ENCODE measurements around the gene CTPS2. TPM values are rescaled to one million over a fixed set of nuclear protein-coding genes. Genes with fewer than 3 reads are reported as not detected.
A peak's percentile ranks its signal among the peaks of the same experiment; 100 is the strongest.

CTPS2 gene
- total RNA-seq, 1 donor from 2014 or later = 4.9 TPM

DNA sequence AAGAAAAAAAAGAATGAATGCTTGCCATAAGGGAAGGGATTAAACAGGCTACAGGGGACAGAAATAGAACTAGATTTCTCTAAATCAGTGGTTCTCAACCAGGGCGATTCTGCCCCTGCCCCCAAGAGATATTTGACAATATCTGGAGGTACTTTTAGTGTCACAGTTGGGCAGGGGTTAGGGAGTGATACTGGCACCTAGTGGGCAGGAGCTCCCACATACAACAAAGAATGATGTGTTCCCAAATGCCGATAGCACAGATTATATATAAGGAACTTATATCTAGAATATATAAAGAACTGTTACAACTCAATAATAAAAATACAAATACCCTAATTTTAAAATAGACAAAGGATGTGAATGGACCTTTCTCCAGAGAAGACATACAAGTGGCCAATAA lies 47.8 kb downstream of the CTPS2 start:
- ATAC-seq (no peak), DNase-seq (ENCODE audit: missing footprints) (no peak)
- intact Hi-C loops (cut with DNase I) = loop anchor here (2.0 kb wide), 2 partner anchors 228 to 542 kb away; partner anchors contain the start of gene GRPR

DNA sequence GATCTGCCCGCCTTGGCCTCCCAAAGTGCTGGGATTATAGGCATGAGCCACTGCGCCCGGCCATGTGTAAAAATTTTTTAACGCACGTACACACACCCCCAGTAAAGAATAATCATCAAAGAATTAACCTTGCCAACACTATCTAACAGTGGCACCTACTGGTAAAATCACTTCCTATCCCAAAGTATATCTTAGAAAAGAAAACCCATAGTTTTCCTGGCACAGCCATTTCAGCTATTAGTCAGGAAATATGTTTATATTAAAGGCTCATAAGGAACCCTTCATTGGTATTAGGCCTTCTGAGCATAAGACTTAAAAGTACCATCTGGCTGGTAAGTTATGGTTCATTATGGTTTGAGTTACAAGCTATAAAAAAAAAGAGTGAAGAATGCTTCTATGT lies 48.4 kb downstream of the CTPS2 start:
- ATAC-seq (peak; percentile 37), DNase-seq (ENCODE audit: missing footprints) (no peak)
- intact Hi-C loops (cut with DNase I) = loop anchor here (2.0 kb wide), 2 partner anchors 227 to 541 kb away; partner anchors contain the start of gene GRPR

GRCh38 chrX:16662402-16662801 lies 50.1 kb downstream of the CTPS2 start:
- DNase-seq (ENCODE audit: missing footprints) (no peak), ATAC-seq (no peak)
- intact Hi-C loops (cut with DNase I) = no loop called here

DNA sequence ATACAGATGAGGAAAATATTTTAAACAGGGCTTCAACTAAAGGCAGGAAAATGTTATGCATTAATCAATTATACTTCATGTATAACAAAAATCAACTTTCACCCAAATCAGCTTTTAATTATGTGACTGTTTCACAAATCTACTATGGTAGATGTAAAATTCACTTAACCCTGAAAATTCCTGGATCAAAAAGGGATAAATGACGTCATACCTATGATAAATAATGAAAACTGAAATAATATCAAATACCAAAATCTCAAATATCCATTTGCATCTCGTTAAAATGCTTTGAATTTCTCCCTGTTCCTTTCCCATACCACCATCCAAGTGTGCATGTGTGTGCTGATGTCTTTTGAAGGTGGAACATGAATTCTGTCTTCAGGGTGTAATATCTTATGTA lies 51.0 kb downstream of the CTPS2 start:
- DNase-seq (ENCODE audit: missing footprints) = no peak
- intact Hi-C loops (cut with DNase I) = no loop called here
- ATAC-seq = no peak

DNA sequence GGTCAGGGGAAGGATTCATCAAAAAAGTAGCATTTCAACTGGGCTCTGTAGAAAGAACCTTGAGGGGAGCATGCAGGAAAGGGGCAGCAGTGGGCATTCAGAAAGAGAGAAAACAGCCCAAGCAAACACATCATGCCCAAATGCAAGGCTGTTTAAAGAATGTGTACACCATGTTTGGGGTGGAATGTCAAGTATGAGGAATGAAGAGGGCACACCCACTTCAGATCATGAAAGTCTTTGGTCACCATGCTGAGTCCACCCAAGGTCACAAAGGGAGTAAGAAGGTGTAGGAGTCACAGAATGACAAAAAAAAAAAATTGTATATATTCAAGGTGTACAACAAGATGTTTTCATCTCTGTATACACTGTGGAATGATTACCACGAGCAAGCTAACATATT lies 53.1 kb downstream of the CTPS2 start:
- DNase-seq (ENCODE audit: missing footprints) (no peak), ATAC-seq (no peak)
- intact Hi-C loops (cut with DNase I) = no loop called here

DNA sequence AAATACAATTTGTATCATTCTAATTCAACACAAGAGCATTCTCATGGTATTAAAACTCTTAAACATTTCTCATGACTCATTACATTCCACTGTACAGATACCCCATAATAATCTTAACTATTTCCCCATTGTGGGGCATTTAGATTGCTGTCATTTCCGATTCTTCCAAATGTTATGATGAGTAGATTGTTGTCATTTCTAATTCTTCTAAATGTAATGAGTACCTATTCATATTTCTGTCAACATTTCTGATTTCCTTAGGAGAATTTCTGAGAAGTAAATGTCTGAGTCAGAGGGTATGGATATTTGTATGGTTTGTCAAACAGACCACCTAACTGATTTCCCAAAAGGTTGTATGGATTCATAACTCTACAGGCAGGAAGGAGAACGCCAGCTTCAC lies 54.2 kb downstream of the CTPS2 start:
- intact Hi-C loops (cut with DNase I) = no loop called here
- no peak for ATAC-seq
- no peak for DNase-seq (ENCODE audit: missing footprints)

DNA sequence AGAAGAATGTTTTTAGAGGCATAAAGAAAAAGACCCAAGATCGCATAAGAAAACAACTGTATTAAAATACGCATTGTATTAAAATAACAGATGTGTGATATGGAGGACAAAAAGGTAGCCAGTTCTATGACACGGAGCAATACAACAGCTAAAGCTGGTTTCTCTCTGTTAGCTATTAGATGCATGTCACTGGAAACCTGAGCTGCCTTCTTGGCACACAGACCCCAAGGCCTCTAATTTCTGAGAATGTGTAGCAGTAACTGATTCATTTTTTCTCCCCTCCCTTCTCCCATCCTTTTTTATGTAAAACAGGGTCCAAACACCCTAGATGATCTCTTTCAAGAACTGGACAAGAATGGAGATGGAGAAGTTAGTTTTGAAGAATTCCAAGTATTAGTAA lies 58.4 kb downstream of the CTPS2 start:
- no peak for DNase-seq (ENCODE audit: missing footprints)
- intact Hi-C loops (cut with DNase I) = no loop called here
- no peak for ATAC-seq

GRCh38 chrX:16653424-16653823 lies 59.0 kb downstream of the CTPS2 start:
- ATAC-seq = no peak
- DNase-seq (ENCODE audit: missing footprints) = no peak

GRCh38 chrX:16651391-16652024 lies 61.0 kb downstream of the CTPS2 start:
- intact Hi-C loops (cut with DNase I) = no loop called here
- no peak for ATAC-seq
- no peak for DNase-seq (ENCODE audit: missing footprints)

More at GRCh38 chrX:16653424-16653823, 59.0 kb downstream of the CTPS2 start:
- intact Hi-C loops (cut with DNase I) = no loop called here

- intact Hi-C loops (cut with DNase I) = no loop called here
- ATAC-seq (no peak), DNase-seq (ENCODE audit: missing footprints) (no peak)
Observed at GRCh38 chrX:16649858-16650257, 62.6 kb downstream of the CTPS2 start, which contains the start of gene S100G. TSS of gene S100G (plus strand) at chrX:16650158. CDS start at chrX:16651007, 849 bp downstream.

DNA sequence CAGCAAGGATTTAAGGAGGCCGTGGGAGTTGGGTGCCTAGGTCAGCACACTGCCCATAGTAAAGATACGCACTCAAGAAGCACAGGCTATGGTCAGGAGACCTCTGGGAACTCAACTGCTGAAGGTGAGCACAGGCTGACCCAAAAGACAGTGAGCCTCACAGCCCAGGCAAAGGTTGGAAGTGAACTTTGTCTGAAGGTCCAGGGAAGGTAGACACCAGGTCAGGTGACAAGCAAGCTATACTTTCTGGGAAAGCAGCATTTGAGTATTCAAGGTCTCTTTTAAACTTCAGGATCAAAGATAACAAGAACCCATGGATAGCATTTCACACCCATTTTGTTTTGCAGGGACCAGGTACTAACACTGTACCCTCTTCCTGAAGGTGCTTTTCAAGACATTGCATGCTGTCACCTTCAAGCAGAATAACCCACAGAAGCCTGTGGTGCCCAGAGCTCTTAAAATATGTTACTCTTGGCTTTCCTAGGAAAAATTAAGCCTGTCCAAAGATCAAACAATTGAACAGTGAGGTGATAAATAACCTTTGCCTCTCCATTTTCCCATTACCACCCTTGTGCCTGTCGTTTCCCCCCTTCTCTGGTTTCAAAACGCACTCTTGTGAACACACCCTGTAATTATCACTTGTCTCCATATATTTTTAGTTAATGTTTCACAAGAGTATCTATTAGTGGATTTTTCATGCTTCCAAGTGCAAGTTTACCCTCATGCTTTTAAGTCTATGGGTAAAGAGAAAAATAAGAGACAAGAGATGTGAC lies 65.9 kb downstream of the CTPS2 start:
- DNase-seq (ENCODE audit: missing footprints) = no peak
- intact Hi-C loops (cut with DNase I) = no loop called here
- no peak for ATAC-seq

GRCh38 chrX:16643176-16643575 lies 69.3 kb downstream of the CTPS2 start:
- intact Hi-C loops (cut with DNase I) = no loop called here
- no peak for ATAC-seq

DNA sequence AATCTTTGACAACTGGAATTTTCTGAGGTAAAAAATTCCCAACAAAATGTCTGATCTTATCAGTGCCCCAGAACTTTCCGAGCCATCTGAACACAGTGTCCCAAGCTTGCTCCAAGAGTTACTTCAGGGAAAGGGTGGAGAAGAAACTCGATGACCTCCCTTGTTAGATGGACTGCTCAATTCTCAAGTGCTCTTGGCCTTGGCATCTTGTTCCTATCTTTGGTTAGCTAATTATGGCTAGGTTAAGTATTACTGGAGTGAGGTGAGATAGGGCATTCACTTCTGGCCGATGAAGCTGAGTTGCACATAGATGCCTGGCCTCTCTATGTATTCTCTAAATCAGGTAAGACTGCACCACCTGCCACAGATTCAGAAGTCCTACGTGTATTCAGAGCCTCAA lies 71.6 kb downstream of the CTPS2 start:
- intact Hi-C loops (cut with DNase I) = no loop called here
- ATAC-seq (no peak), DNase-seq (ENCODE audit: missing footprints) (no peak)

More at GRCh38 chrX:16643176-16643575, 69.3 kb downstream of the CTPS2 start:
- DNase-seq (ENCODE audit: missing footprints) = no peak

DNA sequence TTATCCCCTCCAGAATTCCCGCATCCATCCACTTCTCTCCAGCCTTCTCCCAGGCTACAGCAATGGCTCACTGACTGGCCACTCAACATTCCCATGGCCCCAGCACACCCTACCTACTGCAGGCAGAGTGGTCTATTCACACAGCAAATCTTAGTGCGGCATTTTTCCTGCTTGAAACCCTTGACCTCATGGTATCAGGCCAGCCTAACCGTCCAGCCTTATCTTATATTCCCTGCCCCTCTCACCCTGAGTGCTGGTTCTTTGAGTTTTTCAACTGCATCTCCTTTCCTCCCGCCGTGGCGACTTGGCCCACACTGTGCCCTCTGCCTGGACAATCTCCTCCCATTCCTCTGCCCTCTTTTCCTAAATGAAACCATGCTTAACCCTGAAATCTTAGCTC lies 72.5 kb downstream of the CTPS2 start:
- DNase-seq (ENCODE audit: missing footprints) (no peak), ATAC-seq (no peak)

DNA sequence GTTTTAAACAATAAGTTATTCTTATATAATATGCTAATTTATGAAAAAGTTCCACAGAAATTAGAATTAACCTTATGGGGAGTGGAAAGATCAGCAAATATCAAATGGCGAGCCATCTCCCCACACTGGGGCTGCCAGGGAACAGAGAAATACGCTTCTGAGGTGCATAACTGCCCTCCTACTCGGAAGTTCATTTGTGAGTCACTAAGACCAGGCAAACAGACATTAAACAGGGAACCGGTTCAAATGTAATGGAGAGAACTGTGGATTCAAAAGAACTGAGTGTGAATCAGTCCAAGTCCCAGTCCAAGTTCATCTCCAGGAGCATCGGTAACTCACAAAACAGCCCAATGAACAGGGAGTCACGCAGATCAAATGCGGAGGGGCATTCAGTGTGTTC lies 73.9 kb downstream of the CTPS2 start:
- intact Hi-C loops (cut with DNase I) = no loop called here
- ATAC-seq = no peak
- DNase-seq (ENCODE audit: missing footprints) = no peak

More for the DNA sequence above, 72.5 kb downstream of the CTPS2 start:
- intact Hi-C loops (cut with DNase I) = no loop called here

DNA sequence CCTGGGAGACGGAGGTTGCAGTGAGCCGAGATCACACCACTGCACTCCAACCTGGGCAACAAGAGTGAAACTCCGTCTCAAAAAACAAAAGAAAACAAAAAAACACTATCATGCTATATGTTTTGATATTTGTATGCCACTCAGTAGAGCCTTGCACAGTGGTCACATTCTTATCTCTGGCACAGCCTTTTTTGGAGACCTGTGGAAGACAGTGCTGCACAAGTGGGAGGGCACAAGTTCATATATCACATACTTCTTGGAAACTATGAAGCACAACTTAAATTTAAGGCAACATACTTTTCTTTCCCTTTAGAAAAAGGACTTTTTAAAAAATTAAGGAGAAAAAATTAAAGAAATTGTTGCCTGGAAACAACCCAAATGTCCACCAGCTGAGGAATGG lies 76.9 kb downstream of the CTPS2 start:
- intact Hi-C loops (cut with DNase I) = no loop called here
- no peak for DNase-seq (ENCODE audit: missing footprints)
- ATAC-seq = no peak

GRCh38 chrX:16635040-16635439 lies 77.4 kb downstream of the CTPS2 start:
- intact Hi-C loops (cut with DNase I) = no loop called here
- ATAC-seq (no peak), DNase-seq (ENCODE audit: missing footprints) (no peak)

DNA sequence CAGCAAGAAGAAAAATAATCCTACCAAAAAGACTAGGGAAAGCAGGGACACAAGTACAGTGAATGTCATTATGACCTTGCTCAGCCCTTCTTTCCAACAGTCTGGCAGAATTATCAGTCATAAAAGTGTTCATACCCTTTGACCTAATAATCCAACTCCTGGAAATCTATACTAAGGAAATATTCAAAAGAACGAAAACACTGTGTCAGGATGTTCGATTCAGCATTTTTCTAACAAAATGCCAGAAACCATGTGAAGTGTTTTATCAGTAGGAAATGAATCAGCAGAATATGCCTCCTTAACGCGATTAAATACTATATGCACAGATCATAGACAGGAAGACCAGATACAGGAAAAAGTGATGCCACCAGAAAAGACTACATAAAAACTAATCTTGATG lies 78.7 kb downstream of the CTPS2 start:
- intact Hi-C loops (cut with DNase I) = no loop called here
- DNase-seq (ENCODE audit: missing footprints) (no peak), ATAC-seq (no peak)

DNA sequence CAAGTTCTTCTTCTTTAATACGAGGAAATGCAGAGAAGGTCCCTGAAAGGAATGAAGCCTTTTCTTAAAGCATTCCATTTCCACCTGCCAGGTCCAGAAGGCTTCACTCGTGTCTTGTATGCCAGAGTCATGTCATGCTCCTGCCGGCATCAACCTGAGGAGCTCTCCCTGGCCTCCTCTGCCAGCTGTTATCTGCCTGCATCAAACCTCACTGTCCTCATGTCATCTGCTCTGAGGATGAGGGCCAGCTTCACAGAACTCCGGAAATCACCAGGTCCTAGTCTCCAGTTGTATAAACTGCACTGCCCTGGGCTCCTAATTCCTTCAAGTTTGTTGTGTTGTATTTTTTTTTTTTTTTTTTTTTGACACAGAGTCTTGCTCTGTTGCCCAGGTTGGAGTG lies 82.6 kb downstream of the CTPS2 start:
- intact Hi-C loops (cut with DNase I) = no loop called here
- no peak for ATAC-seq
- no peak for DNase-seq (ENCODE audit: missing footprints)

- DNase-seq (ENCODE audit: missing footprints) (no peak), ATAC-seq (no peak)
- intact Hi-C loops (cut with DNase I) = no loop called here
Observed at GRCh38 chrX:16628946-16629595, 83.4 kb downstream of the CTPS2 start.
